GM18858 (cell line): ENCODE results near the gene KAZALD1.

Source experiments
- ATAC-seq: cut with Tn5 transposase; IDR thresholded peaks from one replicate; pipeline ENCODE4 v1.9.1; 2021; ENCODE audit not compliant: unreplicated experiment

KAZALD1 gene

GRCh38 chr10:101046332-101047238 lies 15.2 kb upstream of the KAZALD1 start:
- ATAC-seq: no peak

DNA sequence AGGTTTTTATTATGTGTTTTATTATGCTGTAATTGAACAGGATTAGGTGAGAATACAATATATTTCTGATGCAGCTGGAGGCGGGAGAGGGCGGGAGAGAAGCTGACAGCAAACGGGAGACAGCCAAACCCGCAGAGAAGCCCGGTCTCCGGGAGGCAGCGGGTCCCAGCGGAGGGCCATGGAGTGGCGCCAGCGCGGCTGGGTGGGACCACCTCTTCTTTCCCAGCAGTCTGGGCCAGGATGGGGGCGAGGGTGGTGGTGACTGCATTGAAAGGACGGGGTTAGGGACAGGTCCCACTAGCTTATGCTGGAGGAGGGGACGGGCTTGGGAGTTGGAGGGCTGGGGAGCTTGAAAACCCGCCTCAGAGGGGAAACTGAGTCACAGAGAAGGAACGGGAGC lies 14.5 kb upstream of the KAZALD1 start:
- no peak for ATAC-seq

DNA sequence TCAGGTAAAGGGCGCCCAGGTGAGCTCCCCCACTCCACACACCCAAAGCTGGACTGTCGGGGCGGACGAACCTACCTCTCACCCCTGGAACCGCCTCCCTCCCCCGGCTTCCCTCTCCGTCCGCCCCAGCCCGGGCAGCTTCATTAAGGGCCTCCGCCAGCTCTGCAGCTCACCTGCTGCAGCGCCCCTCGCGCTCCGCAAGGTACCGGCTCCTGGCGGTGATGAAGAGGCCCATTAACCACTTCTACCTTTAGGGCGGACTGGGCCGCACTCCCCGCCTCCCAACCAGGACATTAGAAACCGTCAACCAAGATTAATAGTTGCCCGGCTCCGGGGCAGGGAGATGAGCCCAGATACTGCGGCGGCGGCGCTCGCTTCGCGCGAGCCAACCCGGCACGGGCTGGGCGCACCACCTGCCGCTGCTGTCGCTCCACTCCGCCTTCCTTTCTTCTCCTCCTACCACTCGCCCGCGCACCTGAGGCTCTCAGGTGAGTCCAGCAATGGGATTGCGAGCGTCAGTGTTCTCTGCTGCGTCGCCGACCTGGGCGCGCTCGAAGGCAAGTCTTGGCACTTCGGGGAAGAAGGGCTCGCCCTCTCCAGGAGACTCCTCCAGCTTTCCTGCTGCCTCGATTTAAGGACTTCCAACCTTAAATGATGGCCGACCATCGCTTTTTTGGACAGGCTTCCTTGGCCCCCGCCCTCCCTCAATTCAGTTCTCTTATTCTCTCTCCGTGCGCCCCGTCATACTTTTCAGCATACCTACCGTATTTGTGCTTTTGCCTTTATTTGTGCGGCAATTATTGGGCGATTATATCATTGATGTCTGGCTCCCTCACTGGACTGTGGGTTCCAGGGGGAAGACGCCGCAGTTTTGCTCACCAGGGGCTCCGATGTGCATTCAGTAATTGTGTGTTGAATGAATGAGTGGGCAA lies 13.6 kb upstream of the KAZALD1 start:
- no peak for ATAC-seq

- no peak for ATAC-seq
Observed at GRCh38 chr10:101050208-101051069, 11.3 kb upstream of the KAZALD1 start.

DNA sequence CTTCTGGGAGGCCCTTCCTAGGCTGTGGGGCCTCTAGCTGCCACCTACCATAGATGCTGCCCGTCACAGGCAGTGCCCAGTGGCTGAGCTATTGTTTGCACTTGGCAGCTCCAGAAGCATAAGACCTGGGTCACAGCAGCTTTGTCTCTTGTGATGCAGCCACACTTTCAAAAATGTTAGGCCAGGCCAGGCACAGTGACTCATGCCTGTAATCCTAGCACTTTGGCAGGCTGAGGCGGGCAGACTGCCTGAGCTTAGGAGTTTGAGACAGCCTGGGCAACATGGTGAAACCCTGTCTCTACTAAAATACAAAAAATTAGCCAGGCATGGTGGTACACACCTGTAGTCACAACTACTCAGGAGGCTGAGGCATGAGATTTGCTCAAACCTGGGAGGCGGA lies 9.5 kb upstream of the KAZALD1 start:
- ATAC-seq: no peak

GRCh38 chr10:101053516-101053915 lies 8.3 kb upstream of the KAZALD1 start:
- no peak for ATAC-seq

- no peak for ATAC-seq
Observed at GRCh38 chr10:101054351-101054750, 7.4 kb upstream of the KAZALD1 start.

GRCh38 chr10:101054876-101055275 lies 6.9 kb upstream of the KAZALD1 start:
- ATAC-seq: no peak

DNA sequence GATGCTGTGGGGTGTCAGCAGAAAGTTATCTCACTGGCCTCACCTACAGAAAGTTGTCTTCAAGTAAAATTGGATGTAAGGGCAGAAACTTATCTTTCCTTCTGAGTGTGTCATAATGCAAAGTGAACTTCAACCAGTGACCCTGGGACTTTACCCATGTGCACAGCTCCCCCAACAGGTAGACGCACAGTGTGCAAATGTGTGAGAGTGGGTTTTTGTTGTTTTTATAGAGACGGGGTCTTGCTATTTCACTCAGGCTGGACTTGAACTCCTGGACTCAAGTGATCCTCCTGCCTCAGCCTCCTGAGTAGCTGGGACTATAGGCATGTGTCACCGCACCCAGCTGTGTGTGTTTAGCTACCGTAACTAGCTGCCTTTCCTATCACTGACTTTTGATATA lies 6.4 kb upstream of the KAZALD1 start:
- no peak for ATAC-seq

DNA sequence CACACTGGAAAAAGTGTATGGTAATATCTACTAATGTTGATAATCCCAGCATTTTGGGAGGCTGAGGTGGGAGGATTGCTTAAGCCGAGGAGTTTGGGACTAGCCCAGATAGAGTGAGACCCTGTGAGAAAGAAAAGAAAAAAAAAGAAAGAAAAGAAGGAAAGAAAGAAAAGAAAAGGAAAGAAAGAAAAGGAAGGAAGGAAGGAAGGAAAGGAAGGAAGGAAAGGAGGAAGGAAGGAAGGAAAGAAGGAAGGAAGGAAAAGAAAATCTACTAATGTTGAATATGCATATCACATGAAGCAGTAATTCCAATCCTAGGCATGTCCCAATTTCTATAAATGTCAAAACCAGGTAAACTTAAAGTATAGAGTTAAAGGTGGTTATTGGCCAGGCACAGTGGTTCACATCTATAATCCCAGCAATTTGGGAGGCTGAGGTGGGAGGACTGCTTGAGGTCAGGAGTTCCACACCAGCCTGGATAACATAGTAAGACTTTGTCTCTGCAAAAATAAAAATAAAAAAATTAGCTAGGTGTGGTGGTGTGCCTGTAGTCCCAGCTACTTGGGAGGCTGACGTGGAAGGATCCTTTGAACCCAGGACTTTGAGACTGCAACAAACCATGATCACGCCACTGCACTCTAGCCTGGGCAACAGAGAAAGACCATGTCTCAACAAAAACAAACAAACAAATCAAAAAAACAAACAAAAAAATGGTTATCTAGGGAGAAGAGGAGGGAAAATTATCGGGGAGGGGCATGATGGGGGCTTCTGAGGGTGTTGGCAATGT lies 5.2 kb upstream of the KAZALD1 start:
- no peak for ATAC-seq

GRCh38 chr10:101060036-101060950 lies 1.5 kb upstream of the KAZALD1 start:
- ATAC-seq: peak; percentile 34

GRCh38 chr10:101060951-101061623 lies 702 bp upstream of the KAZALD1 start:
- ATAC-seq: peak; percentile 38

- ATAC-seq: no peak
Observed at GRCh38 chr10:101062232-101063049, 652 bp downstream of the KAZALD1 start.

DNA sequence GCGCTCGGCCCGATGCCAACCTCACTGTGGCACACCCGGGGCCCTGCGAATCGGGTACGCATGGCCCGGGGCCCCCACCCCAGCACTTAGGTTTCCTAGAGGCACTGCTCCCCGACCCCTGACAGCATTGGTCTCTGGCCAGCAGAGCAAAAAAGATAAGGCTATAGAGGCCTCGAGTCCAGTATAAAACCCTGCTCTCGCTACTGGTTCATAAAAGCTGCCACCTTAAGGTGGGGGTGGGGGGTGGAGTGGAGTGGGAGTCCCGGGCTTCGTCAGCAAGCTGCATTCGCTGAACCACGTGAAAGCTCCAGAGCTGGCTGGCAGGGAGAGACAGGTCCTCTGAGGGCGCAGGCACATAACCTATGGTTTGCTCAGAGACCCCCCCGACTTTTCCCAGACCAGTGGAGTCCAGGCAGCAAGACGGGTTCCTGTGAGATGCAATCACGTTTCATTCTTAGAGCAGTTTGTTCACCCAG lies 1.3 kb downstream of the KAZALD1 start:
- ATAC-seq: no peak

DNA sequence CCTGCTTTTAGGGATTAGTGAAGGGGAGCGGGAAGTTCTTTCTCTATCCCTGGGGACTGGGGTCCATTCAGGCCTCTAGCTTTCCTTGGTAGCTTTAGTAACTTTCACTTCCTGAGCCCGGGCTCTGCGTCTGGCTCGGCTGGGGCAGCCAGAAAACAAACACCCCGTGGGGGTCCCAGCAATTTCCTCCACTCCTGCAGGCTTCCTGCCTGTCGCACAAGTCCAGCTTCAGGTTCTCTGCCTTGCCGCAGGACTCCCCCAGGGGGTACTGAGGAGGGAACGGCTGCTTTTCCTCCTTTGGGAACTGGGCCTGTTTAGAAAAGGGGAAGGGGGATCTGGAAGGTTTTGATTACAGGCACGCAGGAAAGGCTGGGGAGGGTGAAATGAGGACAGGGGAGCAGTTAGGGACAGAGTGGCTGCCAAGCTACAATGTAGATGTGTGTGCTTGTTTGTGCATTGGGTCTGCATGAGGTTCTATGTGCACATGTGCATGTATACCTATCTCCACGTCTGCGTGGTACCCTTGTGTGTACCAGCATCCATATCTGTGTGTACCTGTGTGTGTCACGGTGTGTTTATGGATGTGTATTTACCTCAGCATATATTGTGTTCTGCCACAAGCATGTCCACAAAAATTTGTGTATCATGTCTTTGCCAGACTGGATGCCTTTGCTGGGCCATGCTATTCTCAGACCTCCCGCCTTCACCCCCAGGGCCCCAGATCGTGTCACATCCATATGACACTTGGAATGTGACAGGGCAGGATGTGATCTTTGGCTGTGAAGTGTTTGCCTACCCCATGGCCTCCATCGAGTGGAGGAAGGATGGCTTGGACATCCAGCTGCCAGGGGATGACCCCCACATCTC lies 2.0 kb downstream of the KAZALD1 start:
- ATAC-seq: no peak

DNA sequence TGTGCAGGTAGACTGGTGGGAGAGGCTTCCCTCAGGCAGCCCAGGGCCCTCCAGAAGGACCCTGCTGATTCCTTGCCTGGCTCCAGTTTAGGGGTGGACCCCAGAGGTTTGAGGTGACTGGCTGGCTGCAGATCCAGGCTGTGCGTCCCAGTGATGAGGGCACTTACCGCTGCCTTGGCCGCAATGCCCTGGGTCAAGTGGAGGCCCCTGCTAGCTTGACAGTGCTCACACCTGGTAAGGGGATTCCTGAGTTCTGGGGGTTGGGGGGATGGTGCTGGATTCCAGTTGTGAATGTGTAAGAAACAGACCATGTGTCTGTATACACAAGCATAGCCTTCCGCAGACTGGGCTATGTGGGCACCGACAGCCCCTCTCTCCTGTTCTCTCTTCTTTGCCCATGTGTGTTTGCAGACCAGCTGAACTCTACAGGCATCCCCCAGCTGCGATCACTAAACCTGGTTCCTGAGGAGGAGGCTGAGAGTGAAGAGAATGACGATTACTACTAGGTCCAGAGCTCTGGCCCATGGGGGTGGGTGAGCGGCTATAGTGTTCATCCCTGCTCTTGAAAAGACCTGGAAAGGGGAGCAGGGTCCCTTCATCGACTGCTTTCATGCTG lies 2.7 kb downstream of the KAZALD1 start:
- no peak for ATAC-seq
